Airway epithelial cell (primary cell): ENCODE results near the gene NOSTRIN. TPM values are rescaled to one million over a fixed set of nuclear protein-coding genes. Genes with fewer than 3 reads are reported as not detected.

Source experiments
- total RNA-seq: library from RNA; depleted of rRNA; stranded (reverse); fragments of >200 nt; gene quantifications from 2 replicates; pipeline ENCODE4 v1.2.3, GENCODE V29; 2015

The NOSTRIN gene
- 0.42 and 0.92 TPM in 2 replicates for total RNA-seq

GRCh38 chr2:168801961-168802858, at the start of gene NOSTRIN:
NOSTRIN (plus strand) TSS chr2:168802637; CDS start chr2:168802647, 10 bp downstream.

GRCh38 chr2:168890006-168890782, 87.8 kb downstream of the NOSTRIN start, which contains the start of gene SPC25:
SPC25 (minus strand) TSS chr2:168890430; CDS start chr2:168889519, 911 bp downstream.

DNA sequence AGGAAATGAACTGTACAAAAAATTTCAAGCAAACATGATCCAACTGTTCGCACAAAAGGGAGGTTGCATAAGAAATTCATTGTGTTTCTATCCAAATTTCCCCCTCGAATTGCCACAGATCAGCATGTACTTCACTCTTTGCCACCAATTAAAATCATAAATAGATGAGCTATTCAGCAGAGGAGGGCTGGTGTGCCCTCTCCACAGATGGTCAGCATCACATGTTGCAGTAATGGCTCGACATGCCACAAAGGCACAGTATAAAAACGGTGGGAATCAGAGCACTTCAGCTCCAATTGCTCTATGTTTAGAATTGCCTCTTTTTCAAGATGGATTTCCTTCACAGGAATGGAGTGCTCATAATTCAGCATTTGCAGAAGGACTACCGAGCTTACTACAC, 98.6 kb downstream of the NOSTRIN start, which contains the start of gene G6PC2:
TSS of gene G6PC2 (plus strand) at position 289 of the 400 bp plus-strand sequence. CDS start at position 330, 41 bp downstream.

Other genes starting within 250 kb of the NOSTRIN start
- 3.3 and 6.8 TPM in 2 replicates for gene SPC25, start 87.8 kb downstream of the NOSTRIN start, total RNA-seq
- not detected in 2 replicates for gene G6PC2, start 98.7 kb downstream of the NOSTRIN start, total RNA-seq
- gene ABCB11, start 228.7 kb downstream of the NOSTRIN start, total RNA-seq, result 0.07 and 0.28 TPM in 2 replicates